ACC112 (cell line): ENCODE results near the gene SOX12.
A peak's percentile ranks its signal among the peaks of the same experiment; 100 is the strongest.

Source experiments
- H2AFZ ChIP-seq: fragments of 200-600 bp; sonication (generic); one replicate; pipeline ENCODE4 v1.6.0; 2017; ENCODE audit warnings: antibody characterized with exemption, low read length; ENCODE audit not compliant: unreplicated experiment
- H3K27ac ChIP-seq: fragments of 200-600 bp; sonication (generic); 2 replicates; pipeline ENCODE4 v1.5.1; 2014; ENCODE audit warnings: low read depth, mild to moderate bottlenecking, antibody characterized with exemption, low read length, moderate library complexity
- H3K27me3 ChIP-seq: fragments of 200-600 bp; sonication (generic); 2 replicates; pipeline ENCODE4 v1.6.1; 2014; ENCODE audit warnings: mild to moderate bottlenecking, antibody characterized with exemption, low read length, moderate library complexity, mixed read lengths; ENCODE audit not compliant: insufficient read depth
- H3K36me3 ChIP-seq: fragments of 200-600 bp; sonication (generic); 2 replicates; pipeline ENCODE4 v1.6.1; 2016; ENCODE audit warnings: mild to moderate bottlenecking, antibody characterized with exemption, low read length, moderate library complexity, mixed read lengths; ENCODE audit not compliant: insufficient read depth
- H3K4me1 ChIP-seq: fragments of 200-600 bp; sonication (generic); one replicate; pipeline ENCODE4 v1.6.1; 2016; ENCODE audit warnings: low read length, mixed read lengths; ENCODE audit not compliant: insufficient read depth, unreplicated experiment, control insufficient read depth
- H3K4me3 ChIP-seq: fragments of 200-600 bp; sonication (generic); 2 replicates; pipeline ENCODE4 v1.5.1; 2014; ENCODE audit warnings: mild to moderate bottlenecking, low read depth, low read length
- H3K79me2 ChIP-seq: fragments of 200-600 bp; sonication (generic); one replicate; pipeline ENCODE4 v1.6.0; 2016; ENCODE audit warnings: low read length; ENCODE audit not compliant: control insufficient read depth, unreplicated experiment, insufficient read depth

The SOX12 gene

GRCh38 chr20:289693-290083 is 35.7 kb upstream of the SOX12 start:
- Histone ChIP-seq H3K27ac (no peak overlapping the region), H3K4me1 (peaks cover 19% of the 10 kb centered on the region), H3K79me2 (peaks cover 5% of the 10 kb centered on the region), H3K27me3 (no peaks in the 10 kb centered on the region), H3K4me3 (peak overlapping the region; percentile 86), H2AFZ (peak overlapping the region; percentile 99), H3K36me3 (no peaks in the 10 kb centered on the region)

GRCh38 chr20:290084-290831 is 35.1 kb upstream of the SOX12 start, which contains the start of gene C20orf96:
Gene C20orf96 (minus strand): TSS chr20:290750. CDS start chr20:290610, 140 bp downstream.
- no peaks in the 10 kb centered on the region for H3K27me3 ChIP-seq
- peak within 1 kb of the TSS; percentile 86 for H3K4me3 ChIP-seq
- H2AFZ ChIP-seq, result peak within 1 kb of the TSS; percentile 99
- H3K36me3 ChIP-seq, result no peaks in the 10 kb centered on the region
- H3K4me1 ChIP-seq, result peaks cover 19% of the 10 kb centered on the region
- peak within 1 kb of the TSS; percentile 64 for H3K27ac ChIP-seq
- peaks cover 5% of the 10 kb centered on the region for H3K79me2 ChIP-seq

GRCh38 chr20:294602-295001 is 30.8 kb upstream of the SOX12 start:
- Histone ChIP-seq H3K27ac (no peak overlapping the region), H3K79me2 (peaks cover 29% of the 10 kb centered on the region), H3K4me1 (peaks cover 23% of the 10 kb centered on the region), H3K27me3 (no peaks in the 10 kb centered on the region), H2AFZ (no peak overlapping the region), H3K36me3 (no peaks in the 10 kb centered on the region), H3K4me3 (no peak overlapping the region)

- H2AFZ ChIP-seq, result peak overlapping the region; percentile 16
These were observed 29.5 kb upstream of the SOX12 start for GRCh38 chr20:295804-296203.

GRCh38 chr20:297098-297924 is 28.0 kb upstream of the SOX12 start, which contains the start of gene ZCCHC3:
Gene ZCCHC3 (plus strand): TSS chr20:297570. CDS start chr20:297587, 17 bp downstream.
- H3K4me1 ChIP-seq, result peaks cover 24% of the 10 kb centered on the region
- H3K4me3 ChIP-seq, result peak within 1 kb of the TSS; percentile 99
- peak within 1 kb of the TSS; percentile 82 for H2AFZ ChIP-seq
- H3K27me3 ChIP-seq, result no peaks in the 10 kb centered on the region
- H3K27ac ChIP-seq, result peak within 1 kb of the TSS; percentile 94
- peaks cover 43% of the 10 kb centered on the region for H3K79me2 ChIP-seq
- H3K36me3 ChIP-seq, result peaks cover 4% of the 10 kb centered on the region; the same call in 1 of the 2 replicates

More at GRCh38 chr20:295804-296203, 29.5 kb upstream of the SOX12 start:
- peaks cover 4% of the 10 kb centered on the region; the same call in 1 of the 2 replicates for H3K36me3 ChIP-seq
- H3K4me1 ChIP-seq, result peaks cover 32% of the 10 kb centered on the region
- H3K27me3 ChIP-seq, result no peaks in the 10 kb centered on the region
- H3K79me2 ChIP-seq, result peaks cover 40% of the 10 kb centered on the region
- peak overlapping the region; percentile 6; the same call in 1 of the 2 replicates for H3K4me3 ChIP-seq
- H3K27ac ChIP-seq, result no peak overlapping the region

GRCh38 chr20:297925-298775 is 27.2 kb upstream of the SOX12 start:
- Histone ChIP-seq H3K79me2 (peaks cover 43% of the 10 kb centered on the region), H2AFZ (peak overlapping the region; percentile 82), H3K4me3 (peak overlapping the region; percentile 99), H3K27me3 (no peaks in the 10 kb centered on the region), H3K36me3 (peaks cover 6% of the 10 kb centered on the region; the same call in 1 of the 2 replicates), H3K4me1 (peaks cover 24% of the 10 kb centered on the region), H3K27ac (peak overlapping the region; percentile 94)

GRCh38 chr20:298776-299391 is 26.5 kb upstream of the SOX12 start:
- no peak overlapping the region for H3K27ac ChIP-seq
- peaks cover 43% of the 10 kb centered on the region for H3K79me2 ChIP-seq
- H3K36me3 ChIP-seq, result peaks cover 6% of the 10 kb centered on the region; the same call in 1 of the 2 replicates
- peaks cover 24% of the 10 kb centered on the region for H3K4me1 ChIP-seq
- H3K4me3 ChIP-seq, result peak overlapping the region; percentile 99
- no peaks in the 10 kb centered on the region for H3K27me3 ChIP-seq
- H2AFZ ChIP-seq, result no peak overlapping the region

GRCh38 chr20:300345-300990 is 24.9 kb upstream of the SOX12 start:
- Histone ChIP-seq H3K79me2 (peaks cover 43% of the 10 kb centered on the region), H3K4me3 (peak overlapping the region; percentile 99), H3K27ac (no peak overlapping the region), H3K4me1 (peaks cover 24% of the 10 kb centered on the region), H2AFZ (no peak overlapping the region), H3K27me3 (no peaks in the 10 kb centered on the region), H3K36me3 (peaks cover 6% of the 10 kb centered on the region; the same call in 1 of the 2 replicates)
